ENCODE measurements around the gene C18orf63.
A peak's percentile ranks its signal among the peaks of the same experiment; 100 is the strongest.

The C18orf63 gene

GRCh38 chr18:74381621-74382295 lies 66.1 kb downstream of the C18orf63 start:
- no peaks in the 10 kb centered on the region for H3K27me3 ChIP-seq
- H3K9ac ChIP-seq = no peak overlapping the region
- H3K9me3 ChIP-seq = peaks cover 40% of the 10 kb centered on the region
- H3K36me3 ChIP-seq = 0 out of 2 replicates have a peak, but pooled peaks cover 17% of the 10 kb centered on the region
- H3K4me2 ChIP-seq = no peak overlapping the region
- no peak overlapping the region for H3K4me3 ChIP-seq
- H4K20me1 ChIP-seq = no peaks in the 10 kb centered on the region
- no peak overlapping the region for H3K27ac ChIP-seq
- no peak for TF ChIP-seq Cebpa-rat (IDR thresholded peaks at IDR 0.05)
- H3K4me1 ChIP-seq = peaks cover 37% of the 10 kb centered on the region

GRCh38 chr18:74382481-74383017 lies 66.9 kb downstream of the C18orf63 start:
- no peak overlapping the region for H3K9ac ChIP-seq
- H4K20me1 ChIP-seq = no peaks in the 10 kb centered on the region
- H3K36me3 ChIP-seq = 0 out of 2 replicates have a peak, but pooled peaks cover 17% of the 10 kb centered on the region
- no peak for TF ChIP-seq Cebpa-rat (IDR thresholded peaks at IDR 0.05)
- H3K4me2 ChIP-seq = no peak overlapping the region
- peaks cover 38% of the 10 kb centered on the region for H3K4me1 ChIP-seq
- peaks cover 40% of the 10 kb centered on the region for H3K9me3 ChIP-seq
- H3K27me3 ChIP-seq = no peaks in the 10 kb centered on the region
- H3K4me3 ChIP-seq = no peak overlapping the region
- no peak overlapping the region for H3K27ac ChIP-seq

GRCh38 chr18:74387383-74387782 lies 71.7 kb downstream of the C18orf63 start:
- H3K4me2 ChIP-seq = no peak overlapping the region
- no peaks in the 10 kb centered on the region for H4K20me1 ChIP-seq
- TF ChIP-seq Cebpa-rat (IDR thresholded peaks at IDR 0.05) = no peak
- no peak overlapping the region for H3K27ac ChIP-seq
- 0 out of 2 replicates have a peak, but pooled peaks cover 4% of the 10 kb centered on the region for H3K36me3 ChIP-seq
- H3K27me3 ChIP-seq = no peaks in the 10 kb centered on the region
- H3K4me3 ChIP-seq = no peak overlapping the region
- H3K4me1 ChIP-seq = peaks cover 64% of the 10 kb centered on the region
- no peak overlapping the region for H3K9ac ChIP-seq
- peaks cover 21% of the 10 kb centered on the region for H3K9me3 ChIP-seq

GRCh38 chr18:74388227-74388626 lies 72.6 kb downstream of the C18orf63 start:
- peaks cover 17% of the 10 kb centered on the region for H3K9me3 ChIP-seq
- H3K27ac ChIP-seq = peak overlapping the region; percentile 58; the same call in 1 of the 2 replicates
- no peak overlapping the region for H3K4me3 ChIP-seq
- no peaks in the 10 kb centered on the region for H3K36me3 ChIP-seq
- peaks cover 68% of the 10 kb centered on the region for H3K4me1 ChIP-seq
- no peak overlapping the region; the same call in 1 of the 2 replicates for H3K4me2 ChIP-seq
- no peak overlapping the region for H3K9ac ChIP-seq
- TF ChIP-seq Cebpa-rat (IDR thresholded peaks at IDR 0.05) = no peak
- no peaks in the 10 kb centered on the region for H3K27me3 ChIP-seq
- no peaks in the 10 kb centered on the region for H4K20me1 ChIP-seq

- Histone ChIP-seq H3K4me2 (peak overlapping the region; percentile 43), H4K20me1 (no peaks in the 10 kb centered on the region), H3K9ac (no peak overlapping the region), H3K4me1 (peaks cover 73% of the 10 kb centered on the region), H3K4me3 (no peak overlapping the region), H3K27ac (peak overlapping the region; percentile 58), H3K36me3 (no peaks in the 10 kb centered on the region), H3K9me3 (peaks cover 27% of the 10 kb centered on the region), H3K27me3 (no peaks in the 10 kb centered on the region)
- no peak for TF ChIP-seq Cebpa-rat (IDR thresholded peaks at IDR 0.05)
These were observed 73.7 kb downstream of the C18orf63 start for GRCh38 chr18:74389171-74389927.

- no peaks in the 10 kb centered on the region for H3K36me3 ChIP-seq
- H3K4me1 ChIP-seq = peaks cover 73% of the 10 kb centered on the region
- peaks cover 30% of the 10 kb centered on the region for H3K9me3 ChIP-seq
- H3K27ac ChIP-seq = peak overlapping the region; percentile 58
- H4K20me1 ChIP-seq = no peaks in the 10 kb centered on the region
- no peaks in the 10 kb centered on the region for H3K27me3 ChIP-seq
- no peak overlapping the region for H3K4me3 ChIP-seq
- no peak overlapping the region for H3K9ac ChIP-seq
- H3K4me2 ChIP-seq = peak overlapping the region; percentile 46
- no peak for TF ChIP-seq Cebpa-rat (IDR thresholded peaks at IDR 0.05)
These were observed 74.4 kb downstream of the C18orf63 start for GRCh38 chr18:74389991-74390390.

GRCh38 chr18:74390900-74391299 lies 75.3 kb downstream of the C18orf63 start:
- peaks cover 78% of the 10 kb centered on the region for H3K4me1 ChIP-seq
- peak overlapping the region; percentile 46 for H3K4me2 ChIP-seq
- H3K4me3 ChIP-seq = no peak overlapping the region

GRCh38 chr18:74392323-74392722 lies 76.7 kb downstream of the C18orf63 start:
- H3K27me3 ChIP-seq = no peaks in the 10 kb centered on the region
- peaks cover 33% of the 10 kb centered on the region for H3K9me3 ChIP-seq
- TF ChIP-seq Cebpa-rat (IDR thresholded peaks at IDR 0.05) = no peak
- no peak overlapping the region for H3K9ac ChIP-seq
- H3K36me3 ChIP-seq = no peaks in the 10 kb centered on the region
- H4K20me1 ChIP-seq = no peaks in the 10 kb centered on the region
- H3K27ac ChIP-seq = peak overlapping the region; percentile 61
- no peak overlapping the region for H3K4me3 ChIP-seq
- peaks cover 86% of the 10 kb centered on the region for H3K4me1 ChIP-seq
- H3K4me2 ChIP-seq = peak overlapping the region; percentile 39

More at GRCh38 chr18:74390900-74391299, 75.3 kb downstream of the C18orf63 start:
- no peak for TF ChIP-seq Cebpa-rat (IDR thresholded peaks at IDR 0.05)
- Histone ChIP-seq H3K36me3 (no peaks in the 10 kb centered on the region), H4K20me1 (no peaks in the 10 kb centered on the region), H3K9ac (no peak overlapping the region), H3K27ac (peak overlapping the region; percentile 58; the same call in 1 of the 2 replicates), H3K27me3 (no peaks in the 10 kb centered on the region), H3K9me3 (peaks cover 33% of the 10 kb centered on the region)

- H3K9ac ChIP-seq = no peak overlapping the region
- no peaks in the 10 kb centered on the region for H3K27me3 ChIP-seq
- peaks cover 96% of the 10 kb centered on the region for H3K4me1 ChIP-seq
- peak overlapping the region; percentile 99 for H3K27ac ChIP-seq
- TF ChIP-seq Cebpa-rat (IDR thresholded peaks at IDR 0.05) = no peak
- H4K20me1 ChIP-seq = no peaks in the 10 kb centered on the region
- H3K36me3 ChIP-seq = no peaks in the 10 kb centered on the region
- peaks cover 29% of the 10 kb centered on the region for H3K9me3 ChIP-seq
- peak overlapping the region; percentile 92 for H3K4me2 ChIP-seq
- H3K4me3 ChIP-seq = no peak overlapping the region
These were observed 79.4 kb downstream of the C18orf63 start for GRCh38 chr18:74395006-74395405.
